Endothelial cell of umbilical vein (primary cell): Measurements from ENCODE around the gene ZC3H12A. TPM values are rescaled to one million over a fixed set of nuclear protein-coding genes. Genes with fewer than 3 reads are reported as not detected.

Experiments used
- BruUV-seq: library from RNA; stranded (reverse); fragments of 400-500 nt; replicated peaks from 2 replicates; lab custom pipeline; 2021; lab: Mats Ljungman, UMichigan
- CTCF ChIA-PET: fragments of 300-600, 350-600 bp; sonication (Branson Sonifier 250); formaldehyde crosslinking; loops from one replicate; lab custom pipeline; 2021; ENCODE audit warnings: antibody characterized with exemption, inconsistent platforms; lab: Charles Lee
- POLR2A ChIA-PET: fragments of 300-600, 350-600 bp; sonication (Branson Sonifier 250); formaldehyde crosslinking; loops from one replicate; lab custom pipeline; 2021; ENCODE audit warnings: antibody characterized with exemption, inconsistent platforms; lab: Charles Lee
- DNase-seq: peaks from one replicate; pipeline ENCODE4 v3.0.0-alpha.2; 2011; ENCODE audit warnings: low read depth, low spot score
- FAIRE-seq: peaks from 2 replicates; lab custom pipeline; 2011; peaks lifted over from hg19 to GRCh38; lab: Jason Lieb, UNC
- H2AFZ ChIP-seq: 2 replicates; pipeline ENCODE4 v1.6.0; 2012; ENCODE audit warnings: low read depth, low read length, control low read depth, inconsistent platforms
- H3K27ac ChIP-seq: 2 replicates; pipeline ENCODE4 v1.5.1; 2011; ENCODE audit warnings: low read depth, mild to moderate bottlenecking, control low read depth, low read length, moderate library complexity; ENCODE audit not compliant: insufficient read depth
- H3K27me3 ChIP-seq, 2 experiments: 2 replicates each; pipeline versions ENCODE4 v1.6.0 to v1.6.1; 2011; ENCODE audit warnings: low read length in 2 of 2, mixed read lengths in 1 of 2; ENCODE audit not compliant: control insufficient read depth in 2 of 2, insufficient read depth in 2 of 2
- H3K36me3 ChIP-seq, 2 experiments: 2 replicates in 1 of 2; 3 replicates in 1 of 2; pipeline ENCODE4 v1.5.1; 2011; ENCODE audit warnings: low read length in 2 of 2, mild to moderate bottlenecking in 1 of 2, moderate library complexity in 1 of 2; ENCODE audit not compliant: control insufficient read depth in 2 of 2, insufficient read depth in 2 of 2; ENCODE audit errors: extremely low read depth in 1 of 2
- H3K4me1 ChIP-seq: 3 replicates; pipeline ENCODE4 v1.5.1; 2011; ENCODE audit warnings: mild to moderate bottlenecking, low read length; ENCODE audit not compliant: control insufficient read depth, insufficient read depth; ENCODE audit errors: extremely low read depth
- H3K4me2 ChIP-seq: 2 replicates; pipeline ENCODE4 v1.6.1; 2011; ENCODE audit warnings: low read length, control low read depth, mixed read lengths; ENCODE audit not compliant: insufficient read depth
- H3K4me3 ChIP-seq, 3 experiments: fragments of 200-600 bp in 1 of 3; sonication (generic), shearing (Covaris generic) in 1 of 3; replicated peaks in 1 of 3; 2 replicates each; pipeline ENCODE4 v1.5.1; 2011 to 2016; ENCODE audit warnings: control low read depth in 3 of 3, low read length in 3 of 3, mild to moderate bottlenecking in 2 of 3, inconsistent platforms in 1 of 3, low read depth in 1 of 3, moderate library complexity in 1 of 3; ENCODE audit not compliant: insufficient read depth in 1 of 3
- H3K79me2 ChIP-seq: 2 replicates; pipeline ENCODE4 v1.6.0; 2012; ENCODE audit warnings: low read length, inconsistent platforms; ENCODE audit not compliant: control insufficient read depth, insufficient read depth
- H3K9ac ChIP-seq: replicated peaks from 2 replicates; pipeline ENCODE3; 2011; ENCODE audit warnings: low read length, control low read depth; ENCODE audit not compliant: insufficient read depth; ENCODE audit errors: extremely low read depth
- H3K9me1 ChIP-seq: replicated peaks from 3 replicates; pipeline ENCODE4 v1.6.0; 2011; ENCODE audit warnings: mild to moderate bottlenecking, low read length; ENCODE audit not compliant: control insufficient read depth, insufficient read depth; ENCODE audit errors: extremely low read depth
- H3K9me3 ChIP-seq: replicated peaks from 2 replicates; pipeline ENCODE4 v1.5.1; 2012; ENCODE audit warnings: low read length, inconsistent platforms; ENCODE audit not compliant: control insufficient read depth, insufficient read depth
- H4K20me1 ChIP-seq: replicated peaks from 2 replicates; pipeline ENCODE3; 2011; ENCODE audit warnings: mild to moderate bottlenecking, low read length; ENCODE audit not compliant: control insufficient read depth, insufficient read depth; ENCODE audit errors: extremely low read depth
- CTCF ChIP-seq, 2 donors: IDR thresholded peaks; 1 replicate in 1 of 2; 2 replicates in 1 of 2; pipeline ENCODE4 v1.5.1; 2011; ENCODE audit warnings: low read length in 2 of 2, mild to moderate bottlenecking in 2 of 2, moderate library complexity in 2 of 2, control low read depth in 1 of 2, inconsistent platforms in 1 of 2, low read depth in 1 of 2; ENCODE audit not compliant: insufficient read depth in 1 of 2; ENCODE audit errors: extremely low read depth in 1 of 2
- EZH2 ChIP-seq: IDR thresholded peaks from 2 replicates; pipeline ENCODE4 v1.6.1; 2012; ENCODE audit warnings: borderline replicate concordance, low read depth, mild to moderate bottlenecking, moderate library complexity, low read length, inconsistent platforms; ENCODE audit not compliant: severe bottlenecking
- FOS ChIP-seq: IDR thresholded peaks from 2 replicates; pipeline ENCODE4 v1.6.1; 2011; ENCODE audit warnings: mild to moderate bottlenecking, low read length, moderate library complexity, borderline replicate concordance; ENCODE audit not compliant: insufficient read depth
- GATA2 ChIP-seq: IDR thresholded peaks from 2 replicates; pipeline ENCODE4 v1.7.0; 2011; ENCODE audit warnings: low read depth, mild to moderate bottlenecking, moderate library complexity, mixed read lengths, low read length; ENCODE audit not compliant: insufficient read length, insufficient read depth
- JUN ChIP-seq: IDR thresholded peaks from 2 replicates; pipeline ENCODE4 v1.6.1; 2011; ENCODE audit warnings: borderline replicate concordance, low read depth; ENCODE audit not compliant: insufficient read length, insufficient read depth
- MAX ChIP-seq: IDR thresholded peaks from 2 replicates; pipeline ENCODE4 v1.6.1; 2011; ENCODE audit not compliant: insufficient read depth, insufficient read length
- MYC ChIP-seq: IDR thresholded peaks from one replicate; pipeline ENCODE4 v1.6.1; 2011; ENCODE audit warnings: mild to moderate bottlenecking, low read depth, low read length
- POLR2A ChIP-seq: IDR thresholded peaks from 2 replicates; pipeline ENCODE4 v1.6.1; 2012; ENCODE audit warnings: low read depth, mild to moderate bottlenecking, control low read depth, low read length
- POLR2AphosphoS5 ChIP-seq: IDR thresholded peaks from 2 replicates; pipeline ENCODE4 v1.6.1; 2012; ENCODE audit warnings: low read depth, mild to moderate bottlenecking, control low read depth, low read length, moderate library complexity; ENCODE audit not compliant: insufficient read depth
- dilution Hi-C: fragments of 300-500 bp; cut with MboI; formaldehyde crosslinking; loops from one replicate; pipeline ENCODE4 v1.15.0; 2019; ENCODE audit warnings: low sequenced_read_pairs; ENCODE audit not compliant: extremely low pct_ligation_motif_present
- intact Hi-C: fragments of 100-400 bp; cut with micrococcal nuclease; formaldehyde crosslinking; loops from one replicate; pipeline ENCODE4 v1.10.0; 2022
- polyA plus RNA-seq, 4 experiments: library from polyadenylated mRNA; depleted of rRNA in 3 of 4; stranded (reverse) in 3 of 4; unstranded in 1 of 4; fragments of >200 nt; gene quantifications; 2 replicates each; pipeline versions ENCODE4 v1.2.1 to v1.2.3, GENCODE V29; 2011 to 2012; ENCODE audit warnings: missing spikeins in 1 of 4
- total RNA-seq: library from RNA; stranded (reverse); gene quantifications from 2 replicates; pipeline ENCODE4 v1.2.3, GENCODE V29; 2021

ZC3H12A gene
- total and polyA plus RNA-seq, 2 donors (not counting 3 experiments of a cell fraction or from before 2014, with no cell fraction given) = 6.3 to 9.4 TPM

GRCh38 chr1:37453647-37454046 lies 20.7 kb upstream of the ZC3H12A start:
- DNase-seq (no peak), FAIRE-seq (no peak)
- Histone ChIP-seq H3K79me2 (no peaks in the 10 kb centered on the region), H2AFZ (no peak overlapping the region), H3K9me3 (no peaks in the 10 kb centered on the region), H3K9ac (no peak overlapping the region), H3K4me2 (no peak overlapping the region), H3K4me3 (no peak overlapping the region), H3K9me1 (no peaks in the 10 kb centered on the region), H4K20me1 (no peaks in the 10 kb centered on the region), H3K4me1 (peaks cover 4% of the 10 kb centered on the region), H3K27ac (no peak overlapping the region), H3K36me3 (no peaks in the 10 kb centered on the region), H3K27me3 (no peaks in the 10 kb centered on the region)
- POLR2A ChIA-PET = no interaction called here
- CTCF ChIA-PET = interaction anchor here (0.9 to 9.9 kb wide), 8 partner anchors 9 to 228 kb away, joined by 3 to 337 read pairs (median 4); partner anchors contain the start of gene DNALI1
- no TSS peak for BruUV-seq
- dilution Hi-C loops = no loop called here
- intact Hi-C loops = no loop called here
- no peak for TF ChIP-seq FOS
- TF ChIP-seq GATA2 = no peak
- no peak for TF ChIP-seq CTCF (IDR thresholded peaks at IDR 0.05; ENCODE audit: extremely low read depth in 1 of 2, insufficient read depth in 1 of 2, low read depth in 1 of 2, low read length in 2 of 2)
- no peak for TF ChIP-seq EZH2
- no peak for TF ChIP-seq POLR2AphosphoS5
- no peak for TF ChIP-seq MAX
- no peak for TF ChIP-seq POLR2A
- no peak for TF ChIP-seq MYC
- no peak for TF ChIP-seq JUN
